Measurements from ENCODE around the gene SPC25. TPM values are rescaled to one million over a fixed set of nuclear protein-coding genes. Genes with fewer than 3 reads are reported as not detected.
A peak's percentile ranks its signal among the peaks of the same experiment; 100 is the strongest.

SPC25 gene
- total and polyA plus RNA-seq, 2 of the 13 experiments (the other 11 are each of a cell fraction or from before 2014, with no cell fraction given), result 11.3 to 26.5 TPM

DNA sequence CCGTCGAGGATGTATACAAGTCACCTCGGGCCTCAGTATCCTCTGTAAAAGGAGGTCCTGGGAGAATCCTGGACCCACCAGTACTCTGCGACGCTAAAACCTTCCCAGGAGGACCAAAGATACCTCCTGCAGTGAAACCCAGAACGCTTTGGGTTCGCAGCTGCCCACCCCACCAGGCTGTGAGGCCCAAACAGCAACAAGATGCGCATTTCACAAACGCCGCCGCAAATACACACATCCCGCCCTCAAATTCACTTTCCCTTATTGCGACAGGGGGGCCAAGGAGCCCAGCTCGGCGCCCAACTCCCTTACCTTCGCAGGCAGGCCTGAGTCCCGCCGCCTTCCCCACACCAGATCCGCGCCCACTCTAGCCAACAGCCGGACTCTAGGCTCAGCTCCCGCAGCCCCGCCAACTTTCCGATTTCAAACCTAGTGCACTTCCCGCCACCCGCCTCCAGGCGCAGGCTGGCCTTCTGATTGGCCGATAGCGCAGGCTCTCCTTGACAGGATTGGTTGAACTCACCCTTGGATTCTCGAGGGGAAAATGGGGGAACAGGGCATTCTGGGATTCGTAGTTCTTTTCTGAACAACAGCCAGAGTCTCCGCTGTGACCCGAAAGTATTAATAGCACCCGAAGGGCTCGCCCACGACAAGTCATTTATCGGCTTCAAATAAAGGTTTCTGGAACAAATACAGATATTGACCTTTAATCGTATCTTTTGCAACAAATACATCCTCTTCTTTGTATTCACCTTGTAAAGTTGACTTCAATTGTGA, at the start of gene SPC25 (continued):
- TF ChIP-seq, protein P1, sequence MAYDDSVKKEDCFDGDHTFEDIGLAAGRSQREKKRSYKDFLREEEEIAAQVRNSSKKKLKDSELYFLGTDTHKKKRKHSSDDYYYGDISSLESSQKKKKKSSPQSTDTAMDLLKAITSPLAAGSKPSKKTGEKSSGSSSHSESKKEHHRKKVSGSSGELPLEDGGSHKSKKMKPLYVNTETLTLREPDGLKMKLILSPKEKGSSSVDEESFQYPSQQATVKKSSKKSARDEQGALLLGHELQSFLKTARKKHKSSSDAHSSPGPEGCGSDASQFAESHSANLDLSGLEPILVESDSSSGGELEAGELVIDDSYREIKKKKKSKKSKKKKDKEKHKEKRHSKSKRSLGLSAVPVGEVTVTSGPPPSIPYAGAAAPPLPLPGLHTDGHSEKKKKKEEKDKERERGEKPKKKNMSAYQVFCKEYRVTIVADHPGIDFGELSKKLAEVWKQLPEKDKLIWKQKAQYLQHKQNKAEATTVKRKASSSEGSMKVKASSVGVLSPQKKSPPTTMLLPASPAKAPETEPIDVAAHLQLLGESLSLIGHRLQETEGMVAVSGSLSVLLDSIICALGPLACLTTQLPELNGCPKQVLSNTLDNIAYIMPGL (CRISPR knock-in tag; IDR thresholded peaks at IDR 0.05; ENCODE audit: borderline replicate concordance in 1 of 2, low read depth in 1 of 2), result peak in 1 of 2 experiments; percentile 36; a peak in 1 of 4 replicates
- TF ChIP-seq ELF4 (CRISPR knock-in tag; IDR thresholded peaks at IDR 0.05; ENCODE audit: borderline replicate concordance) (0 out of 2 replicates have a peak, but pooled peaks have one; percentile 24), ZBTB7A (CRISPR knock-in tag; IDR thresholded peaks at IDR 0.05) (no peak), SAFB2 (CRISPR knock-in tag; IDR thresholded peaks at IDR 0.05; ENCODE audit: borderline replicate concordance, low read depth) (no peak), YEATS4 (CRISPR knock-in tag; IDR thresholded peaks at IDR 0.05; ENCODE audit: borderline replicate concordance) (peak; percentile 96), ZIK1 (CRISPR knock-in tag; IDR thresholded peaks at IDR 0.05; ENCODE audit: borderline replicate concordance, low read depth) (no peak), ZNF501 (CRISPR knock-in tag; IDR thresholded peaks at IDR 0.05) (peak; percentile 92), CBFB (CRISPR knock-in tag; IDR thresholded peaks at IDR 0.05) (0 out of 2 replicates have a peak, but pooled peaks have one; percentile 38), NFE2 (CRISPR knock-in tag; IDR thresholded peaks at IDR 0.05) (no peak), HCFC1 (IDR thresholded peaks at IDR 0.05; ENCODE audit: low read depth, low read length) (peak; percentile 96), ZSCAN21 (CRISPR knock-in tag; IDR thresholded peaks at IDR 0.05; ENCODE audit: borderline replicate concordance) (no peak; the same call in 1 of the 2 replicates), ZFP36 (IDR thresholded peaks at IDR 0.05; ENCODE audit: borderline replicate concordance, low read depth, low read length, partially characterized antibody) (no peak), MAZ (IDR thresholded peaks at IDR 0.05; ENCODE audit: borderline replicate concordance, low read depth, low read length) (0 out of 2 replicates have a peak, but pooled peaks have one; percentile 43), MAZ (CRISPR knock-in tag; IDR thresholded peaks at IDR 0.05; ENCODE audit: low read depth) (peak; percentile 76), NFE2L1 (CRISPR knock-in tag; IDR thresholded peaks at IDR 0.05; ENCODE audit: borderline replicate concordance) (peak; percentile 50; the same call in 1 of the 2 replicates), ZBTB21 (CRISPR knock-in tag; IDR thresholded peaks at IDR 0.05) (no peak), ZNF225 (CRISPR knock-in tag; IDR thresholded peaks at IDR 0.05) (peak; percentile 89; the same call in 1 of the 2 replicates)
- TF ChIP-seq, protein P2, sequence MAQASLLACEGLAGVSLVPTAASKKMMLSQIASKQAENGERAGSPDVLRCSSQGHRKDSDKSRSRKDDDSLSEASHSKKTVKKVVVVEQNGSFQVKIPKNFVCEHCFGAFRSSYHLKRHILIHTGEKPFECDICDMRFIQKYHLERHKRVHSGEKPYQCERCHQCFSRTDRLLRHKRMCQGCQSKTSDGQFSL (CRISPR knock-in tag; IDR thresholded peaks at IDR 0.05), result 0 out of 2 replicates have a peak, but pooled peaks have one; percentile 52
- TF ChIP-seq, protein P3, sequence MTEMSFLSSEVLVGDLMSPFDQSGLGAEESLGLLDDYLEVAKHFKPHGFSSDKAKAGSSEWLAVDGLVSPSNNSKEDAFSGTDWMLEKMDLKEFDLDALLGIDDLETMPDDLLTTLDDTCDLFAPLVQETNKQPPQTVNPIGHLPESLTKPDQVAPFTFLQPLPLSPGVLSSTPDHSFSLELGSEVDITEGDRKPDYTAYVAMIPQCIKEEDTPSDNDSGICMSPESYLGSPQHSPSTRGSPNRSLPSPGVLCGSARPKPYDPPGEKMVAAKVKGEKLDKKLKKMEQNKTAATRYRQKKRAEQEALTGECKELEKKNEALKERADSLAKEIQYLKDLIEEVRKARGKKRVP (CRISPR knock-in tag; IDR thresholded peaks at IDR 0.05), result peak in 1 of 2 experiments; percentile 66; a peak in 1 of 4 replicates
- TF ChIP-seq, protein P4, sequence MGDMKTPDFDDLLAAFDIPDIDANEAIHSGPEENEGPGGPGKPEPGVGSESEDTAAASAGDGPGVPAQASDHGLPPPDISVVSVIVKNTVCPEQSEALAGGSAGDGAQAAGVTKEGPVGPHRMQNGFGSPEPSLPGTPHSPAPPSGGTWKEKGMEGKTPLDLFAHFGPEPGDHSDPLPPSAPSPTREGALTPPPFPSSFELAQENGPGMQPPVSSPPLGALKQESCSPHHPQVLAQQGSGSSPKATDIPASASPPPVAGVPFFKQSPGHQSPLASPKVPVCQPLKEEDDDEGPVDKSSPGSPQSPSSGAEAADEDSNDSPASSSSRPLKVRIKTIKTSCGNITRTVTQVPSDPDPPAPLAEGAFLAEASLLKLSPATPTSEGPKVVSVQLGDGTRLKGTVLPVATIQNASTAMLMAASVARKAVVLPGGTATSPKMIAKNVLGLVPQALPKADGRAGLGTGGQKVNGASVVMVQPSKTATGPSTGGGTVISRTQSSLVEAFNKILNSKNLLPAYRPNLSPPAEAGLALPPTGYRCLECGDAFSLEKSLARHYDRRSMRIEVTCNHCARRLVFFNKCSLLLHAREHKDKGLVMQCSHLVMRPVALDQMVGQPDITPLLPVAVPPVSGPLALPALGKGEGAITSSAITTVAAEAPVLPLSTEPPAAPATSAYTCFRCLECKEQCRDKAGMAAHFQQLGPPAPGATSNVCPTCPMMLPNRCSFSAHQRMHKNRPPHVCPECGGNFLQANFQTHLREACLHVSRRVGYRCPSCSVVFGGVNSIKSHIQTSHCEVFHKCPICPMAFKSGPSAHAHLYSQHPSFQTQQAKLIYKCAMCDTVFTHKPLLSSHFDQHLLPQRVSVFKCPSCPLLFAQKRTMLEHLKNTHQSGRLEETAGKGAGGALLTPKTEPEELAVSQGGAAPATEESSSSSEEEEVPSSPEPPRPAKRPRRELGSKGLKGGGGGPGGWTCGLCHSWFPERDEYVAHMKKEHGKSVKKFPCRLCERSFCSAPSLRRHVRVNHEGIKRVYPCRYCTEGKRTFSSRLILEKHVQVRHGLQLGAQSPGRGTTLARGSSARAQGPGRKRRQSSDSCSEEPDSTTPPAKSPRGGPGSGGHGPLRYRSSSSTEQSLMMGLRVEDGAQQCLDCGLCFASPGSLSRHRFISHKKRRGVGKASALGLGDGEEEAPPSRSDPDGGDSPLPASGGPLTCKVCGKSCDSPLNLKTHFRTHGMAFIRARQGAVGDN (CRISPR knock-in tag; IDR thresholded peaks at IDR 0.05), result peak; percentile 82

All from HepG2 (cell line).